ENCODE measurements around the gene PLCG2.

PLCG2 gene

GRCh38 chr16:81784072-81784795 is 5.1 kb downstream of the PLCG2 start:
- Histone ChIP-seq H3K27ac (replicated peaks) (no peak overlapping the region), H3K27me3 (ENCODE audit: insufficient read depth, poor library complexity, severe bottlenecking) (no peaks in the 10 kb centered on the region), H3K4me3 (replicated peaks; ENCODE audit: insufficient read depth, low read length) (no peak overlapping the region)
- DNase-seq (ENCODE audit: low read depth in 1 of 2, low spot score in 1 of 2): no peak
- no peak for TF ChIP-seq POLR2AphosphoS5 (IDR thresholded peaks at IDR 0.05; ENCODE audit: low read depth)

GRCh38 chr16:81785138-81785924 is 6.2 kb downstream of the PLCG2 start:
- DNase-seq (ENCODE audit: low read depth in 1 of 2, low spot score in 1 of 2): no peak
- TF ChIP-seq GABPA (IDR thresholded peaks at IDR 0.05; ENCODE audit: low read depth): no peak
- TF ChIP-seq SPI1 (IDR thresholded peaks at IDR 0.05; ENCODE audit: borderline replicate concordance, low read depth): no peak
- no peak for TF ChIP-seq REST (IDR thresholded peaks at IDR 0.05; ENCODE audit: insufficient replicate concordance, low read depth)
- TF ChIP-seq POLR2AphosphoS5 (IDR thresholded peaks at IDR 0.05; ENCODE audit: low read depth): no peak
- TF ChIP-seq CTCF (IDR thresholded peaks at IDR 0.05; ENCODE audit: insufficient read depth, low read length): no peak
- no peak overlapping the region for H3K27ac ChIP-seq (replicated peaks)
- no peak overlapping the region for H3K4me3 ChIP-seq (replicated peaks; ENCODE audit: insufficient read depth, low read length)
- no peaks in the 10 kb centered on the region for H3K27me3 ChIP-seq (ENCODE audit: insufficient read depth, poor library complexity, severe bottlenecking)

GRCh38 chr16:81786321-81786720 is 7.2 kb downstream of the PLCG2 start:
- Histone ChIP-seq H3K4me3 (replicated peaks; ENCODE audit: insufficient read depth, low read length) (no peak overlapping the region), H3K27ac (replicated peaks) (no peak overlapping the region), H3K27me3 (ENCODE audit: insufficient read depth, poor library complexity, severe bottlenecking) (no peaks in the 10 kb centered on the region)
- no peak for TF ChIP-seq POLR2AphosphoS5 (IDR thresholded peaks at IDR 0.05; ENCODE audit: low read depth)
- no peak for TF ChIP-seq CTCF (IDR thresholded peaks at IDR 0.05; ENCODE audit: insufficient read depth, low read length)
- TF ChIP-seq GABPA (IDR thresholded peaks at IDR 0.05; ENCODE audit: low read depth): no peak
- TF ChIP-seq SPI1 (IDR thresholded peaks at IDR 0.05; ENCODE audit: borderline replicate concordance, low read depth): no peak
- no peak for TF ChIP-seq REST (IDR thresholded peaks at IDR 0.05; ENCODE audit: insufficient replicate concordance, low read depth)
- no peak for DNase-seq (ENCODE audit: low read depth in 1 of 2, low spot score in 1 of 2)

GRCh38 chr16:81786868-81787267 is 7.8 kb downstream of the PLCG2 start:
- Histone ChIP-seq H3K27me3 (ENCODE audit: insufficient read depth, poor library complexity, severe bottlenecking) (no peaks in the 10 kb centered on the region), H3K4me3 (replicated peaks; ENCODE audit: insufficient read depth, low read length) (no peak overlapping the region), H3K27ac (replicated peaks) (no peak overlapping the region)
- DNase-seq (ENCODE audit: low read depth in 1 of 2, low spot score in 1 of 2): no peak
- TF ChIP-seq GABPA (IDR thresholded peaks at IDR 0.05; ENCODE audit: low read depth) (no peak), POLR2AphosphoS5 (IDR thresholded peaks at IDR 0.05; ENCODE audit: low read depth) (no peak), SPI1 (IDR thresholded peaks at IDR 0.05; ENCODE audit: borderline replicate concordance, low read depth) (no peak), CTCF (IDR thresholded peaks at IDR 0.05; ENCODE audit: insufficient read depth, low read length) (no peak), REST (IDR thresholded peaks at IDR 0.05; ENCODE audit: insufficient replicate concordance, low read depth) (no peak)
